ENCODE measurements around the gene DAZAP1. TPM values are rescaled to one million over a fixed set of nuclear protein-coding genes. Genes with fewer than 3 reads are reported as not detected.

The DAZAP1 gene
- total and polyA plus RNA-seq, 2 of the 4 experiments (the other 2 are of a cell fraction), result 22.0 to 62.8 TPM

- in situ Hi-C loops (cut with MboI; ENCODE audit: low sequenced_read_pairs) (no loop called here), intact Hi-C loops (cut with micrococcal nuclease) (no loop called here), dilution Hi-C loops (cut with HindIII; ENCODE audit: low sequenced_read_pairs, unreplicated experiment) (no loop called here)
- Histone ChIP-seq H4K5ac (ENCODE audit: low read depth, low read length) (no peak overlapping the region), H3K27me3 (ENCODE audit: control insufficient read depth, insufficient read depth, low read length) (peaks cover 76% of the 10 kb centered on the region), H2BK20ac (ENCODE audit: low read depth, low read length) (no peak overlapping the region), H3K79me1 (ENCODE audit: low read depth in 1 of 2, low read length in 2 of 2) (no peaks in the 10 kb centered on the region), H3K36me3 (ENCODE audit: control insufficient read depth, insufficient read depth, low read length) (no peaks in the 10 kb centered on the region), H3K4me1 (ENCODE audit: control insufficient read depth, insufficient read depth, low read length) (no peaks in the 10 kb centered on the region; the same call in 1 of the 2 replicates), H3K56ac (ENCODE audit: extremely low read depth, insufficient read depth, low read length) (no peak overlapping the region), H3K9me3 (ENCODE audit: control insufficient read depth, insufficient read depth, low read length) (no peaks in the 10 kb centered on the region), H3K14ac (replicated peaks; ENCODE audit: low read depth, low read length) (no peak overlapping the region), H3K9ac (ENCODE audit: low read depth, low read length) (no peak overlapping the region), H3K9me1 (ENCODE audit: insufficient read depth, low read length) (no peaks in the 10 kb centered on the region), H4K8ac (ENCODE audit: low read depth in 2 of 2, low read length in 2 of 2) (no peak overlapping the region), H2AK9ac (replicated peaks; ENCODE audit: low read depth, low read length, poor library complexity) (no peak overlapping the region), H3K4me2 (ENCODE audit: low read depth, low read length) (no peak overlapping the region), H4K20me1 (ENCODE audit: insufficient read depth, low read length) (peaks cover 50% of the 10 kb centered on the region), H4K91ac (ENCODE audit: insufficient read depth, low read depth, low read length) (no peak overlapping the region), H2BK15ac (ENCODE audit: low read depth, low read length) (no peak overlapping the region), H2BK120ac (ENCODE audit: low read depth, low read length) (no peak overlapping the region), H3K23ac (ENCODE audit: low read depth, low read length) (no peak overlapping the region), H3K18ac (ENCODE audit: low read depth, low read length) (no peak overlapping the region), H2AK5ac (ENCODE audit: low read depth, low read length) (no peak overlapping the region), H3K27ac (ENCODE audit: insufficient read depth, low read length) (no peak overlapping the region), H3K4me3 (ENCODE audit: insufficient read depth, low read depth, low read length) (no peak overlapping the region), H2BK5ac (ENCODE audit: low read depth, low read length, poor library complexity, severe bottlenecking) (no peak overlapping the region), H3K4ac (ENCODE audit: low read depth, low read length) (no peak overlapping the region), H2AFZ (replicated peaks; ENCODE audit: low read length, poor library complexity) (no peak overlapping the region)
- ATAC-seq (ENCODE audit: low read depth) (no peak), DNase-seq (no peak)
- 37% methylated on average over 13 of the region's 22 CpGs; no CpG with 5 or more reads in 1 of the 2 experiments for WGBS, 2 experiments (ENCODE audit: extremely low coverage in 2 of 2, insufficient read length in 1 of 2)
- no peak for TF ChIP-seq MAZ (IDR thresholded peaks at IDR 0.05; ENCODE audit: borderline replicate concordance, low read depth, low read length)
- no peak for TF ChIP-seq USF2 (IDR thresholded peaks at IDR 0.05; ENCODE audit: low read depth, low read length)
- TF ChIP-seq MAFK (IDR thresholded peaks at IDR 0.05; ENCODE audit: low read depth, low read length), result no peak
- no peak for TF ChIP-seq RFX5 (IDR thresholded peaks at IDR 0.05; ENCODE audit: low read depth, low read length)
- TF ChIP-seq BHLHE40 (IDR thresholded peaks at IDR 0.05; ENCODE audit: low read depth, low read length), result no peak
- TF ChIP-seq SMC3 (IDR thresholded peaks at IDR 0.05; ENCODE audit: low read depth, low read length), result no peak
- no peak for TF ChIP-seq CTCF (conservative IDR thresholded peaks at IDR 0.05; ENCODE audit: low read depth, low read length)
- TF ChIP-seq RCOR1 (IDR thresholded peaks at IDR 0.05; ENCODE audit: insufficient replicate concordance, low read length), result no peak
- TF ChIP-seq MXI1 (IDR thresholded peaks at IDR 0.05; ENCODE audit: borderline replicate concordance, low read depth, low read length), result no peak
- no peak for TF ChIP-seq ELK1 (IDR thresholded peaks at IDR 0.05; ENCODE audit: borderline replicate concordance, low read depth, low read length)
- TF ChIP-seq CEBPB (IDR thresholded peaks at IDR 0.05; ENCODE audit: low read depth, low read length), result no peak
- BruUV-seq (replicated peaks), result no TSS peak
- POLR2A ChIA-PET (ENCODE audit: unreplicated experiment), result no interaction called here
- CTCF ChIA-PET, result interaction anchor here (0.9 kb wide), 1 partner anchor 15 kb away, joined by 3 read pairs; no protein-coding TSS in a partner anchor
Observed at GRCh38 chr19:1450735-1451731, 43.6 kb downstream of the DAZAP1 start.
